Loucy (cell line): ENCODE data around the gene SPEG.

Experiments
- H2AFZ ChIP-seq: fragments of 200-600 bp; sonication (generic); 2 replicates; pipeline ENCODE4 v1.6.0; 2016; ENCODE audit warnings: antibody characterized with exemption, mild to moderate bottlenecking, low read length, moderate library complexity
- H3F3A ChIP-seq: fragments of 200-600 bp; 2 replicates; pipeline ENCODE4 v1.6.0; 2016; ENCODE audit warnings: antibody characterized with exemption, low read depth, mild to moderate bottlenecking
- H3K27me3 ChIP-seq: fragments of 200-600 bp; sonication (generic); 2 replicates; pipeline ENCODE4 v1.6.1; 2014; ENCODE audit warnings: low read length, mild to moderate bottlenecking; ENCODE audit not compliant: insufficient read depth, poor library complexity, severe bottlenecking
- H3K36me3 ChIP-seq: fragments of 200-600 bp; sonication (generic); 2 replicates; pipeline ENCODE4 v1.6.1; 2016; ENCODE audit warnings: low read length; ENCODE audit not compliant: insufficient read depth
- H3K4me1 ChIP-seq: fragments of 200-600 bp; sonication (generic); 2 replicates; pipeline ENCODE4 v1.5.1; 2014; ENCODE audit warnings: low read length, mild to moderate bottlenecking; ENCODE audit not compliant: insufficient read depth, poor library complexity, severe bottlenecking
- H3K4me2 ChIP-seq: fragments of 200-600 bp; sonication (generic); 2 replicates; pipeline ENCODE4 v1.6.0; 2014; ENCODE audit warnings: antibody characterized with exemption, low read length, low read depth, mild to moderate bottlenecking; ENCODE audit not compliant: poor library complexity, severe bottlenecking
- H3K4me3 ChIP-seq: fragments of 200-600 bp; sonication (generic); 2 replicates; pipeline ENCODE4 v1.5.1; 2014; ENCODE audit warnings: low read length, mild to moderate bottlenecking, mixed read lengths; ENCODE audit not compliant: poor library complexity, severe bottlenecking
- H3K79me2 ChIP-seq: fragments of 200-600 bp; sonication (generic); 2 replicates; pipeline ENCODE4 v1.6.1; 2014; ENCODE audit warnings: low read length; ENCODE audit not compliant: insufficient read depth
- H3K9ac ChIP-seq: fragments of 200-600 bp; sonication (generic); 2 replicates; pipeline ENCODE4 v1.6.0; 2014; ENCODE audit warnings: mild to moderate bottlenecking, low read depth, low read length, moderate library complexity; ENCODE audit not compliant: poor library complexity, severe bottlenecking
- H3K9me2 ChIP-seq: fragments of 200-600 bp; sonication (generic); replicated peaks from 2 replicates; pipeline ENCODE4 v1.6.1; 2016; ENCODE audit warnings: low read depth, low read length, mixed read lengths
- H3K9me3 ChIP-seq: fragments of 200-600 bp; sonication (generic); 2 replicates; pipeline ENCODE4 v1.6.1; 2014; ENCODE audit warnings: mild to moderate bottlenecking, antibody characterized with exemption, low read length, low read depth; ENCODE audit not compliant: insufficient read depth
- H4K20me1 ChIP-seq: fragments of 200-600 bp; sonication (generic); 2 replicates; pipeline ENCODE4 v1.6.0; 2014; ENCODE audit warnings: antibody characterized with exemption, low read length, mild to moderate bottlenecking; ENCODE audit not compliant: insufficient read depth, poor library complexity, severe bottlenecking
- CTCF ChIP-seq: fragments of 200-600 bp; sonication (generic); conservative IDR thresholded peaks from 2 replicates; pipeline ENCODE4 v1.5.1; 2014; ENCODE audit warnings: mild to moderate bottlenecking, antibody characterized with exemption, low read length
- EZH2phosphoT487 ChIP-seq: fragments of 200-600 bp; IDR thresholded peaks from 2 replicates; pipeline ENCODE4 v1.6.1; 2018; ENCODE audit warnings: antibody characterized with exemption, mild to moderate bottlenecking, moderate library complexity, borderline replicate concordance

SPEG gene

GRCh38 chr2:219478916-219479315 is 44.3 kb downstream of the SPEG start:
- Histone ChIP-seq H3K4me3 (no peak overlapping the region), H3K9ac (no peak overlapping the region), H2AFZ (no peak overlapping the region), H4K20me1 (no peaks in the 10 kb centered on the region), H3K9me2 (no peaks in the 10 kb centered on the region), H3K4me2 (no peak overlapping the region), H3K27me3 (no peaks in the 10 kb centered on the region), H3K36me3 (no peaks in the 10 kb centered on the region), H3K79me2 (no peaks in the 10 kb centered on the region), H3F3A (no peaks in the 10 kb centered on the region), H3K9me3 (no peaks in the 10 kb centered on the region), H3K4me1 (no peaks in the 10 kb centered on the region)
- TF ChIP-seq CTCF (no peak), EZH2phosphoT487 (no peak)

DNA sequence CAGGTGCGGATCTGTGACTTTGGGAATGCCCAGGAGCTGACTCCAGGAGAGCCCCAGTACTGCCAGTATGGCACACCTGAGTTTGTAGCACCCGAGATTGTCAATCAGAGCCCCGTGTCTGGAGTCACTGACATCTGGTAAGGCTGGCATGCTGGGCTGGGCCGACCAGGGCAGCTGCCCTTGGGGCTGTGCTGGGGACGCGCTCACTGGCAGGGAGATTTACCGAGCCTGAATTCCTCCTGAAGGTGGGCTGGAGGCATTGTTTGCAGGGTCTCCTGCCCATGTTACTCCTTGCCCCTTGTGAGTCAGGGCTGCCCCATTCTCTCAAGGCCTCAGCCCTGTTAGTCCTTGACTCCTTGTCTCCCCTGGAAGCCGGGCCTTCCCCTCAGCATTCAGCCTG is 45.4 kb downstream of the SPEG start:
- H3K27me3 ChIP-seq: no peaks in the 10 kb centered on the region
- no peaks in the 10 kb centered on the region for H3K9me2 ChIP-seq
- no peaks in the 10 kb centered on the region for H3K9me3 ChIP-seq
- H3K79me2 ChIP-seq: no peaks in the 10 kb centered on the region
- no peak overlapping the region for H3K9ac ChIP-seq
- no peaks in the 10 kb centered on the region for H3K4me1 ChIP-seq
- no peak overlapping the region for H3K4me2 ChIP-seq
- H2AFZ ChIP-seq: no peak overlapping the region
- H3K4me3 ChIP-seq: no peak overlapping the region
- TF ChIP-seq EZH2phosphoT487 (no peak), CTCF (no peak)
- H3K36me3 ChIP-seq: no peaks in the 10 kb centered on the region
- H3F3A ChIP-seq: no peaks in the 10 kb centered on the region
- no peaks in the 10 kb centered on the region for H4K20me1 ChIP-seq

GRCh38 chr2:219482674-219483405 is 48.2 kb downstream of the SPEG start:
- no peaks in the 10 kb centered on the region for H3F3A ChIP-seq
- no peak overlapping the region for H3K4me2 ChIP-seq
- no peaks in the 10 kb centered on the region for H4K20me1 ChIP-seq
- no peaks in the 10 kb centered on the region for H3K9me3 ChIP-seq
- H3K27me3 ChIP-seq: no peaks in the 10 kb centered on the region
- H3K9ac ChIP-seq: no peak overlapping the region
- no peaks in the 10 kb centered on the region for H3K36me3 ChIP-seq
- no peaks in the 10 kb centered on the region for H3K4me1 ChIP-seq
- no peaks in the 10 kb centered on the region for H3K79me2 ChIP-seq
- no peak overlapping the region for H3K4me3 ChIP-seq
- H3K9me2 ChIP-seq: no peaks in the 10 kb centered on the region
- TF ChIP-seq CTCF (no peak), EZH2phosphoT487 (no peak)
- no peak overlapping the region for H2AFZ ChIP-seq
